Measurements from ENCODE around the gene POLR2J2. TPM values are rescaled to one million over a fixed set of nuclear protein-coding genes. Genes with fewer than 3 reads are reported as not detected.
"Not testable (repeated sequence)": the region's sequence is repeated elsewhere in the genome, so short reads cannot be mapped to it uniquely, and the experiment has no call there.

The POLR2J2 gene
- total RNA-seq = 12.6 TPM

DNA sequence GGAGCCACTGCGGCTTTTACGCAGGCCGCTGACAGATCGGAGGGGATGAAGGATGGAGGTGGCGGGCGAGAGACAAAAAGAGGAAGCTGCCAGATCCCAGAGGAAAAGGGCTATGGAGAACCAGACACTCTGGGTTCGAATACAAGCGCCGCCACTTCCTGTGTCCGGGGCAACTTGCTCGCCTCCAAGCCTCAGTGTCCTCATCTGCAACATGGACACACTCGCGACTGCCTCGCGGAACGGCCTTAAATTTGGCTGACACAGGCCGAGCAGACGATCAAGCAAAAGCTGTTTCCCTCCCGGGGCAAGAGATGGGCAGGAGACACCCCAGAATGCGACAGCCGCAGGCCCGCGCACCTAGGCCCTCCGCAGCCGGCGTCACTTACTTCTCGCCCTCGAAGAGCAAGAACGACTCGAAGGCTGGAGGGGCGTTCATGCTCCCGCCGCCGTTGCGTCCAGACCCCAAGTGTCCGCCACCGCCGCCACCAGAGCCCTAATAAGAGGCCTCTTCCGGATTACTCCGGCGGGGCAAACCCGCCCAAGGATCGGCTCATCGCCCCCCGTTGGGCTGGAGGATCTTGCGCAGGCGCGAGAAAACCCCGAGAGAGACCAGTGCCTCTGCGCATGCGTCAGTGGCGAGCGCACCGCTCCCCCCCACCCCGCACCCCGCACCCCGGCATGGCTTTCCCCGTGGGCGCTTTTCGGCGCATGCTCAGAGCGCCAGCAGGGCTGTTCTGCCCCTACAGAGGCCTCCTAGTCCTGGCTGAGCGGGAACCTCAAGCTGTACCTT lies at the start of gene POLR2J2:
Gene POLR2J2, minus strand, starts transcription at position 498 of the 790 bp plus-strand sequence. Its CDS starts 62 bp downstream, at position 436.
- not testable (repeated sequence) for DNase-seq (ENCODE audit: low spot score)

DNA sequence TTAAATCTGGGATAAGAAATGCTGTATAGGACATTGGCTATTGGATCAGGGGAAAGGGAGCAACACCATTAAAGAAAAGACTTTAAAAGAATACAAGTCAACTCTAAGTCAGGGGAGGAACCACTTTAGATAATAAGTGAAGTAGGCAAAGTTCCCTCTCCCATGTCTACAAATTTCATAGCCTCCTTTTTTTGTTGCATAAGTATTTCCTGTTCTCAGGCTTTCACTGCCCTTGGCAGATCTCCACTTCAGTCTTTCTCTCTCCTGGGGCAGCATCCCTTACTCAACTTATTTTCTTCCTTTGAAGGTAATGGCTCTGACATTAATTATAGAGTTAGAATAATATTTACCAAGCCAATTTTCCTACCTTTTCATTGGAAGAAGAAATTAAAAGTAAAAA lies 47.0 kb upstream of the POLR2J2 start:
- DNase-seq (ENCODE audit: low spot score) = not testable (repeated sequence)

DNA sequence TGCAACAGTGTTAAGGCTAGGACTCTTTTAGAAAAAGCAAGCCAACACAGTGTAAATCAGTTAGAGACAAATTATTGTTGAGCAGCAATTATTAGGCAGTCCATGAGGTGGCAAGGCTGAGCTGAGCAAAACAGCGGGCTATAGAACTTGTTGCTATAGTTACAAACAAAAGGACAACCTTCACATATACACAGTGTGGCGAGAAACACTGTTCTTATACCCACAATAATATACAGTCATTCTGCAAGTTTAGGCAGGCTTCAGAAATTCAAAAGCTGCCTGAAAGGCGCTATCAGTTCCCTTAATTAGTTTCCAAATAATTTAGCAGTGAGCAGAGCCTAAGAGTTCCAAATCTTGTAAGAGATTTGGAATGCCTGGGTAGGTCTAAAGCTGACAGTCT lies 44.3 kb upstream of the POLR2J2 start:
- not testable (repeated sequence) for DNase-seq (ENCODE audit: low spot score)

DNA sequence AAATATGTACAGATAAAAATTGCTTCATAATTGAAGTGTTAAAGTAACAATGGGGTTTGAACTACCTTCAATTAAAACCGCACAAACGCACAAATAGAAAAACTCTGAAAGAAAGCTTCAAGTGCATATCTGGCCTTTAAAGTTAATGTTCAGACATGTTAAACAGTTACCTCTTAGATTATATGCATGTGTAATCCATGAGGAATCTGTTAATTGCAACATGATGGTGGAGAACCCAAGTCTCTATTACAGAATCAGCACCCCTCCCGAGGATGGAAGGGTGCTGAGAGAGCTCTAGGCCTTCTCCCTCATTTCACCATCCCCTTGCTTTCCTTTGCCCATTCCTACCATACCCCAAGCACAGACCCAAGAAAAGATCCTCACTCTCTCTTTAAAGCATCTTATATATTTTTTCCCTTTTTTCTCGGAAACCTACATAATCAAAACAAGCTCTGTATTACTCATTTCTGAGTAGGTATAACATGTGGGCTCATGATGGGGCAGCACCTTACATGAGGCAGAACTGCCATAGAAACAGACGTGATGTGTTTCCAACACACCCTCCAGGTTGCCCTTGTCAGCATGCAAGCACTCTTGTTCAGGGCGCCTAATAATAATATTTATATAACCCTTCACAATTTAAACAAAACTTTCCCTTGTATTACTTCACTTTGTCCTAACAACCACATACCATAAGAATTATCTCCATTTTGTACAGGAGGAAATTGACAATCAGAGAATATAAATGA lies 43.5 kb upstream of the POLR2J2 start:
- DNase-seq (ENCODE audit: low spot score) = not testable (repeated sequence)

DNA sequence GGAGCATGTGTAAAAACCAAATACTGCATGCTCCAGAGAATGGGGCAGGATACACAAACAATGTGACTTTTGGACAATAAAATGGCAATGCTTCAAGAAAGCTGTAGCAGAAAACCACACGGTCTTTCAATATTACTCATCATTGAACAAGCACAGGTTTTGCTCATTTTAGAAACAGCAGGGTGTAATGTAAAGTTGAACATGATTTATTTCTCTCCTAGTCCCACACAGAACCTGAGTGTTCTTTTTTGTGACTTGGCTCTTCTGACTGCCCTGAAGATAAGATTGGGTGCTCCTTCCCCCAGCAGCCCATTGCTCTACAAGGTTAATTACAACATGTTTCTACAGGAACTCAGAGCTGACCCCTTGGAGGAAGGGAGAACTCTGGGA lies 42.2 kb upstream of the POLR2J2 start:
- DNase-seq (ENCODE audit: low spot score) = not testable (repeated sequence)

DNA sequence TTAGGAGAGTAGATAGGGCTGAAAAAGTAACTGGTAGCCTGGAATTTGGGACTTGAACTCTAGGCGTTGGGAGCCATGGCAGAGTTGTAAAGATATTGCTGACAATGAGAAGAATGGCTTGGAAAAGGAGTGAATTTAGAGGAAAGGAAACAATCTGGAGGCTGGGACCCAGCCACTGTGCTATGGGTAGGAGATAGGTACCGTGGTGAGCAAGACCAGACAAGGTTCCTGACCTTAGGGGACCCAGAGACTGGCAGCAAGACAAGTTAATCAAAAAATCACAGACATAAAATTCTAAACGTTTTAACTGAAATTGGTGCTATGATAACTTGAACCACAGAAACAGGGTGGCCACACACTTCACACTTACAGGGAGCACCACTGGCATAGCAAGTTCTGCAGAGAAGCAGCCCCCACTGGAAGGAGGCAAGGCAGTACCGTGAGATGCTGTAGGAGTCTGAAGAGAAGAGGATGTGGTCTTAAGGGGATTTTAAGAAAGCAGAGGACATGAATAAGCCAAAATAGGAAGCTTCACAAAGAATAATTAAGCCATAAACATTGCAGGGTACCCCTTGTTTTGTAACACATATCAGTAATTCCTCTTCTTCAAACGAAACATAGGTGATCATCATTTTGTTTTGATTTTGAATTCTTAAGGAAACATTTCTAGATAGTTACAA lies 41.7 kb upstream of the POLR2J2 start:
- DNase-seq (ENCODE audit: low spot score) = not testable (repeated sequence)

DNA sequence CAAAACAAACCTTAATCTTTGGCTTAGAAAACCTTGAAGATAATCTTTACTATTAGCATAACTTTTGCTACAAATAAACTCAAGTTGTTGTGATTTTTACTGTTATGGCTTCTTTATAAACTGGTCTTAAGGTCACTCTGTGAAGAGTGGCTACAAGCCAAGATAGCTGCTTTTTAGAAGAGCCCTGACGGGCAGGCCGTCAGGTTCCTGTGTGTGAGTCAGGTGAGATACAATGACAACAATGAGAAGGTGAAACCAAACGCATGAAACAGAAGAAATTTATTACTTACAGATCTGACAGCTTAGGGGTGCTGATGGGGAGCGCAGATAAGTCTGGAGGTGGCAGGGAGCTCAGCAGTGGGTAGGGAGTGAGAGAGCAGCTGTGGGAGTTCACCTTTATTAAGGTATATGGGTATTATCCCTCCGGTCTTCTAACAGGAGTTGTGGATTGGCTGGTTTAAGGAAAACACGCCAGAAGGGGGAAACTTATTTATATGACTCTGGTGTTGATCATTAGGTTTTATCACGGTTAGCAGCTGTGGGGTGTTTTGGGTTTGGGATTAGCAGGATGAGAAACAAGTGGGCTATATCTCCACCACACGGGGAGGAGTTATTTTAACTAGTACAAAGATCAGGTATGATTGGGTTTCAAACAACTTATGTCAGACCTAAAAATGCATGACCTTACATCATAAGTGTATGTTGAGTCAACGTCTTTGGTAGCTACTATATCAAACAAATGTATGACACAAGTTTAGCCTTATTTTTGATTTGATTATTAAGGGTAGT lies 27.7 kb upstream of the POLR2J2 start:
- DNase-seq (ENCODE audit: low spot score) = not testable (repeated sequence)

DNA sequence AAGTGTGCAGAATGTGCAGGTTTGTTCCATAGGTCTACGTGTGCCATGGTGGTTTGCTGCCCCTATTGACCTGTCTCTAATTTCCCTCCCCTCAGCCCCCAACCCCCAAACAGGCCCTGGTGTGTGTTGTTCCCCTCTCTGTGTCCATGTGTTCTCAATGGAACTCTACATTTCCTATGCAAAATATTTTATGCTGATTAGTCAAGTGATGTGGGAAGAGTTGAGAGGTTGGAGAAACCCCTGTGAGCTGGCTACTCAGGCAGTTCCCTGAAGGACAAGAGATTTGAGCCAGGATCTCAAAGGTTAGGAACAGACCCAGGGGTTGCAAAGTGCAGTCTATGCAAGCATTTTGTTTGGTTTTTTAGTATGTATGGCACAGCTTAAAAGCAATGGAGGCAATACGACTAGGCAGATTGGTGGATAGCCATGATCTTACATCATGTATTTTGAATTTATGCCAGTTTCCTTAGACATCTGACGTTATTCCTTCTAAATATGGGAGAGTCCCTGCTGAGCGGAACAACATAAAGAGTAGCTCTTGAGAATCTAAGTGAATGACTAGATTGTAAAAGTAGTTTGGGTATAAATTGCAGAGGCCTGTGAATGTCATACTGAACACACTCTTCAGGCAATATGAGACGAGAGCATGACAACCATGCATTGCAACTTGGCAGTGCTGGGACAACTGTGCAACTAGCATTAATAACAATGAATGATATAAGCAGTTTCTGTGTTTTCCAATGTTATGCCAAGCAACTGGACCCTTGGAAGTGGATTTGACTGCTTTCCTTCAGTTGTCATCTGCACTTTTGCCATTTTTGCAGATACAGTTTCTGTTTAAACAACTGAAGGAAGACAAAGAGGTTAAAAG lies 26.4 kb upstream of the POLR2J2 start:
- not testable (repeated sequence) for DNase-seq (ENCODE audit: low spot score)

DNA sequence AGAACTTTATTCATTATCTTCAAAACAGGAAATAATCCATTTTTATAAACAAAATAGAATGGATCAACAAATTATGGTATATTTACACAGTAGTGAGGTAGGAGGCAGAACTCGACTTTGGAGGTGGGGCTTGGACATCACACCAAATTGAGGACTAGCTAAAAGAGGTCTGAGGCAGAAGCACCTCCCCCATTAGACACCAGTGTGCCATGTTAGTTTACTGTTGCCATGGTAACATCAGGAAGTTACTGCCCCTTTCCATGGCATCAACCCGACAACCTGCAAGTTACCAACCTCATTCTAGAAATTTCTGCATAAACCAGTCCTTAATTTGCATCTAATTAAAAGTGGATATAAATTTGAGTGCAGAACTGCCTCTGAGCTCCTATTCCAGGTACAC lies 24.5 kb upstream of the POLR2J2 start:
- DNase-seq (ENCODE audit: low spot score) = not testable (repeated sequence)

DNA sequence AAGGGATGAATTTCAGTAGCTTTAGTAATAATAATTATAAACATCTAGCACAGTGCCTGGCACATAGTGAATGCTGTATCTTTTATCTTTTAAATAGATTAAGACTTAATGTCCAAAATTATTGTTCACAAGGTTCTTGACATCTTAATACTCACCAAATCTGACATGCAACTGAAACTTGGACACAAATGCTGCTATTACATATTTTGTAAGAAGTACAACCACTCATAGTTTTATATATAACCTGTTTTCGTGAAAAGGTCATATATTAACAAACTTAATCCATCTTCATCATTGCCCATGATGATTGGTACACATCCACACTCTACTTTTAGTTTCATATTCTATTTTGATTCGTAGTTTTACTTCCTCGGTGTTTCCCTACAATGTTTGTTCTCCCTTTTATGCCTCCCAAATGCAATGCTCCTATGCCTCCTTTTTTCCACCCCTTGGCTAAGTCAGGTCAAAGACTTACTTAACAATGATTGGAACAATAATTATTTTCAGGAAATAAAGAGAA lies 23.6 kb upstream of the POLR2J2 start:
- DNase-seq (ENCODE audit: low spot score) = not testable (repeated sequence)

DNA sequence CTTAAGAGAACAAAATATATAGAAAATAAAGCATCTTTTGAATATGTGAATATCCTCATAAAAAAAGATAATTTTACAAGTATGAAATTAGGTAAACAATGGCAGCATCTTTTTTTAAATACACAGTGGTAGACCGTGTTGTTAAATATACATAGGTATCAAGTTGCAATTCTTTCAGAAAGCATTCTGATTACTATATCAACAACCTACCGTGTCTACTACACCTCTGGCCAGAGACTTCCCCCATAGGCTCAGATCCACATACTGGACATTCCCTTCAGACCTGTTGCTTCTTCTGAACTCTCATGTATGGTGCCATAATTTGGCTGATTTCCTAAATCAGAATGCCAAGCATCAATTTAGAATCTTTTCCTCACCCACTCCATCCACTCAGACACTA lies 22.5 kb upstream of the POLR2J2 start:
- DNase-seq (ENCODE audit: low spot score) = not testable (repeated sequence)

DNA sequence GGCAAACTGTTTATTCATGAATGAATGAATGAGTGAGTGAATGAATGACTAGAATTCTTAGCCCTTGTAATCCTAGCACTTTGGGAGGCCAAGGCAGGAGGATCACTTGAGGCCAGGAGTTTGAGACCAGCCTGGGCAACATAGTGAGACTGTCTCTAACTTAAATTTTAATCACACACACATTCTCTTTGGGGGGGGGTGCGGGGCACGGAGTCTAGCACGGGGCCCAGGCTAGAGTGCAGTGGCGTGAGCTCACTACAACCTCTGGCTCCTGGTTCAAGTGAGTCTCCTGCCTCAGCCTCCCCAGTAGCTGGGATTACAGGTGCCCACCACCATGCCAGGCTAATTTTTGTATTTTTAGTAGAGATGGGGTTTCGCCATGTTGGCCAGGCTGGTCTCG lies 19.1 kb upstream of the POLR2J2 start:
- not testable (repeated sequence) for DNase-seq (ENCODE audit: low spot score)

DNA sequence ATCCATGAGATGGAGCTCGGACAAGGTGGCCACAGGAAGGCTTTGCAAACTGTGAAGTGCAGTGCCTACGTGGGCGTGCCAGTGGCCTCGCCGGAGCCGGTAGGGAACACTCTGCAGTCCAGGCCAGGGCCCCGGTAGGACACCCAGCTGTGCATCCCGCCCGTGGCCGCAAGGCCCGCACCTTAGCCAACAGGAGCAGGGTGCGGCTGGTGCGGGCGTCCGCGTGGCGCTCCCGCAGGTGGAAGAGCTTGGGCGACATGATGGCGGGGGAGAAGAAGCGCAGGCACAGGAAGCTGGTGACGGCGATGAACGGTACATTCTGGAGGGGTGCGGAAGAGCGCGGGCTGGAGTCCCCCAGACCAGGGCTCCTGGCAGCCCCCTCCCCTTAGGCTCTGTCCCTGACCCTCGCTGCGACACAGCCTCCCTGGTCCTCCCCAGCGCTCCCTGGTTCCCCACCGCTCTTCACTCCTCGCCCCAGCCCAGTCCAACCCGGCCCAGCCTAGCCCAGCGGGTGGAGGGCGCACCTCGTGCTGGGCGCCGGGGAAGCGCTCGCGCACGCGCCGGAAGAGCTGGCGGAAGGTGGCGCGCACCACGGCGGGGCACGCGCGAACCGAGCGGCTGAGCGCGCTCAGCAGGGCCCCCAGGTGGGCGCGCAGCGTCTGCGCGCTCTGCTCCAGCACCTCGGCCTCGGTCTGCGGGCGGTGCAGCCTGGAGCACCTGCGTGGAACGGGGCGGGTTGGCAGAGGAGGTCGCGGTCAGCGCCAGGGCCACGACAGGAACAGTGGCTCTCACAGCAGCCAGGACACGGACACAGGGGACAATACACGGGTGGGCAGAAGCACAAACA lies 18.2 kb upstream of the POLR2J2 start:
- DNase-seq (ENCODE audit: low spot score) = not testable (repeated sequence)

DNA sequence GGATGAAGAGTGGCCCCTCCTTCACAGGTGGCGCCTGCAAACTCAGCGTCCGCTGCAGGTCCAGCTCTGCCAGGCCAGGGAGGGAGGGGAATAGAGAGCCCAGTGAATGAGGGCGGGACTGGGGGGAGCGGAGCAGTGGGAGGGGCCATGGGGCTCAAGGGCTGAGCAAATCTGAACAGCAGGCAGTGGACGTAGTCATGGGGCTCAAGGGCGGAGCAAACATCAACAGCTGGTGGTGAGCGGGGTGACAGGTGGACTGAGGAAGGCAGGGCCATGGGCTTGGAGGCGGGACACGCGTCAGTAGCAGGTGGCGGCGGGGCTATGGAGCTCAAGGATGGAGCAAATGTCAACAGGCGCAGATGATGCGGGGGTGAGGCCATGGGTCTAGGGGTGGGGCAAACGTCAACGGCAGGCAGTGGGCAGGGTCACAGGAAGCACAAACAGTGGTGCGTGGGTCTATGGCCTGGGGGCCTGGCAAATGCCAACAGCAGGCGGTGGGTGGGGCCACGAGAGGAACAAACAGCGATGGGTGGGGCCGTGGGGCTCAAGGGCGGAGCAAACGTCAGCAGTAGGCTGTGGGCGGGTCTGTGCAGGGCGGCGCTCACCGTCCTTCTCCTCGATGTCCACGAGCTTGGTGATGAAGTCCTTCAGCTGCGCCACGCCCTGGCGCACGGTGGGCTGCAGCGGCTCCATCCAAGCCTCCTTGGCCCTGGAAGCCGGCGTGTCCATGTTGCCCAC lies 17.0 kb upstream of the POLR2J2 start:
- DNase-seq (ENCODE audit: low spot score) = not testable (repeated sequence)

DNA sequence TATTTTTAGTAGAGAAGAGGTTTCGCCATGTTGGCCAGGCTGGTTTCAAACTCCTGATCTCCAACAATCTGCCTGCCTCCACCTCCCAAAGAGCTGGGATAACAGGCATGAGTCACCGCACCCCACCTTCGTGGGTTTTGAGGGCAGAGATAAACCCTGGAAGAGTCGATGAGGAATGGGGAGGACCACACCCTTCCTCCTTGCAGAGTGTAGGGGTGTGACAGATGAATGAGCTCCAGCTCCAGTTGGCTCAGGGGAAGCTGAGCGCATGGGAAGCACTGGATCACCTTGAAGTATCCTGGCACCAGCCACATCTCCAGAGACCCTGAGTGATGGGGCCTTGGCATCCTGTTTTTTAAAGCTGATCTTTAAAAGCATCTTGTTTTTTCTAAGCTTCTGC lies 11.1 kb upstream of the POLR2J2 start:
- DNase-seq (ENCODE audit: low spot score) = not testable (repeated sequence)

DNA sequence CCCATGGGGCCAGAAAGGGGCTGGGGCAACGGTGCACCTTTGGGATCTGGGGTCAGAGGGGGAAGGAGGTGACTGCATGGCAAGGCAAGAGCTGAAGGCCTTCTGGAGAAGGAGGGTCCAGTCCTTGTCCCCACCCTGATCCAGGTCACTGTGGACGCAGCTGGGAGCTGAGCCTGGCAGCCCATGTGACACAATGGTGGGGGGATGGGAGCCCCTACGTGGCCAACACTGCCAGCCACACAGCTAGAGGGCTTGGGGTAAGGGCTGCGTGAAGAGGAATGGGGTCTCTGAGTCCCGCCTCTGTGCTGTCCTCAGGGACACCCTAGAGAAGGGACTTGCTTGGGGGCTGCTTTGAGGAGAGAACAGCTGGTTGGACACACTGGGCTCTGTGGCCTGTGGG lies 9.3 kb upstream of the POLR2J2 start:
- not testable (repeated sequence) for DNase-seq (ENCODE audit: low spot score)

DNA sequence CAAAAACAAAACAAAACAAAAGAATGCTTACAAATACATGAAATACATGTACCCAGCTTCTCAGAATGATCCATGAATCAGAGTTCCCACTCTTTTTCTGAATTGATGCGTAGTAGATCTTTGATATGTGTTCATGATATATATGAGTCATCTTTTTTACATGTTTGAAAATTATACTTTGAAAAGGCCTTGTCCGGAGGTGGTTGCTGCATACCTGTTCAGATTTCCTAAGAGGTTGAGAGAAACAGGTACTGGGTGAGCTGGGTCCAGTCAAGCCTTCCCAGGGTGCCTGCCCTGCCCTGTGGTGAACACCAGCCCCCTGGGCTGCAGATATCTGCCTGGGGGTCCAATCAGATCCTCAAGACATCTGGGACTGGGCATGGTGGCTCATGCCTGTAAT lies 4.1 kb upstream of the POLR2J2 start:
- not testable (repeated sequence) for DNase-seq (ENCODE audit: low spot score)

DNA sequence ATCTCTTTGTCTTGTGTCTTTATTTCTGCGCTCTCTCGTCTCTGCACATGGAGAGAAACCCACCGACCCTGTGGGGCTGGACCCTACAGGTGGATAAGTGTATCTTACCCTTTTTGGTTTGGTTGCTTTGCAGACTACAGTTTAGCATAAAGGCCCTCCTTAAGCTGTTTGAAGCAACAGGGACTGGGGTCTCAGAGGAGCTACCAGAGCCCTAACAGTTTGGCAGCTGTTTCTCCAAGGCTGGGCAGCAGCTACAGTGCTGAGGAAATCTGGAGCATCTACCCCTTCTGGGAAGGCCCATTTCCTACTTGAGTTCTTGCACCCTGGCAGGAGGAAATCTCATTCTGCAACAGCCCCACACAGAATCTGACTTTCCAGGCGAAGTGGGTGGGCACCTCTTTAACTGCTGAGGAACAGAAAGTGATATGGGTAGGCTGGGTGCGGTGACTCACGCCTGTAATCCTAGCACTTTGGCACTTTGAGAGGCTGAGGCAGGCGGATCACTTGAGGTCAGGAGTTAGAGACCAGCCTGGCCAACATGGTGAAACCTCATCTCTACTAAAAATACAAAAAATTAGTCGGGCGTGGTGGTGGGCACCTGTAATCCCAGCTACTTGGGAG lies 2.1 kb upstream of the POLR2J2 start:
- DNase-seq (ENCODE audit: low spot score) = not testable (repeated sequence)
